GM12878 (cell line): ENCODE results near the gene BCAS4. TPM values are rescaled to one million over a fixed set of nuclear protein-coding genes. Genes with fewer than 3 reads are reported as not detected.

Source experiments
- ATF7 ChIP-seq: fragments of 450-650 bp; IDR thresholded peaks from 2 replicates; pipeline ENCODE4 v1.6.1; 2016; ENCODE audit warnings: low read depth, mild to moderate bottlenecking
- FOXK2 ChIP-seq: fragments of 450-650 bp; IDR thresholded peaks from 2 replicates; pipeline ENCODE4 v1.6.1; 2017; ENCODE audit warnings: mild to moderate bottlenecking, moderate library complexity
- HDAC6 ChIP-seq: fragments of 200-600 bp; sonication (generic); IDR thresholded peaks from one replicate; pipeline ENCODE4 v1.8.0; 2017; ENCODE audit warnings: antibody characterized with exemption; ENCODE audit not compliant: unreplicated experiment
- JUND ChIP-seq: IDR thresholded peaks from 2 replicates; pipeline ENCODE4 v1.6.1; 2012; ENCODE audit warnings: low read depth, mild to moderate bottlenecking, low read length, improper control_type of control experiment, moderate library complexity
- KAT2A ChIP-seq: conservative IDR thresholded peaks from 2 replicates; pipeline ENCODE4 v1.6.1; 2011; ENCODE audit warnings: low read depth, low read length; ENCODE audit not compliant: control insufficient read depth
- LARP7 ChIP-seq: fragments of 450-650 bp; IDR thresholded peaks from 2 replicates; pipeline ENCODE4 v1.6.1; 2017; ENCODE audit warnings: mild to moderate bottlenecking
- NFXL1 ChIP-seq: fragments of 450-650 bp; IDR thresholded peaks from 2 replicates; pipeline ENCODE4 v1.6.1; 2017; ENCODE audit warnings: antibody characterized with exemption, mild to moderate bottlenecking, borderline replicate concordance
- NFYB ChIP-seq: IDR thresholded peaks from 2 replicates; pipeline ENCODE4 v1.6.1; 2011; ENCODE audit warnings: low read depth, mild to moderate bottlenecking, low read length, improper control_type of control experiment, moderate library complexity; ENCODE audit not compliant: insufficient read depth
- NR2C2 ChIP-seq: IDR thresholded peaks from 2 replicates; pipeline ENCODE4 v1.6.1; 2011; ENCODE audit warnings: borderline replicate concordance, low read depth; ENCODE audit not compliant: control insufficient read depth, insufficient read length
- PML ChIP-seq: IDR thresholded peaks from 2 replicates; pipeline ENCODE4 v1.6.1; 2012; ENCODE audit warnings: low read length, inconsistent platforms
- POU2F2 ChIP-seq: IDR thresholded peaks from 3 replicates; pipeline ENCODE4 v1.6.1; 2011; ENCODE audit warnings: low read depth, mild to moderate bottlenecking, low read length, borderline replicate concordance
- SMAD1 ChIP-seq: fragments of 450-650 bp; IDR thresholded peaks from 2 replicates; pipeline ENCODE4 v1.6.1; 2018; ENCODE audit warnings: mild to moderate bottlenecking, low read depth; ENCODE audit not compliant: partially characterized antibody
- SPI1 ChIP-seq: IDR thresholded peaks from 2 replicates; pipeline ENCODE4 v1.6.1; 2011; ENCODE audit warnings: low read depth, mild to moderate bottlenecking, low read length, moderate library complexity, borderline replicate concordance; ENCODE audit not compliant: insufficient read depth
- STAT1 ChIP-seq: fragments of 450-650 bp; conservative IDR thresholded peaks from 2 replicates; pipeline ENCODE4 v1.6.1; 2014; ENCODE audit warnings: antibody characterized with exemption, mild to moderate bottlenecking
- STAT3 ChIP-seq: IDR thresholded peaks from 2 replicates; pipeline ENCODE4 v1.6.1; 2011; ENCODE audit warnings: low read depth, low read length, improper control_type of control experiment
- TCF12 ChIP-seq: IDR thresholded peaks from 2 replicates; pipeline ENCODE4 v1.6.1; 2011; ENCODE audit warnings: low read depth, mild to moderate bottlenecking, low read length
- WRNIP1 ChIP-seq: IDR thresholded peaks from 2 replicates; pipeline ENCODE4 v1.6.1; 2011; ENCODE audit warnings: low read depth, low read length, improper control_type of control experiment, borderline replicate concordance
- YBX1 ChIP-seq: fragments of 450-650 bp; IDR thresholded peaks from 2 replicates; pipeline ENCODE4 v1.6.1; 2016; ENCODE audit warnings: antibody characterized with exemption
- polyA plus RNA-seq, 11 experiments: library from polyadenylated mRNA; depleted of rRNA in 4 of 11; unstranded in 6 of 11; stranded (reverse) in 5 of 11; fragments of >200 nt; fragmentation: Nextera tagmentation in 4 of 11; fragmentation: Illumina TruSeq in 1 of 11; extraction: Ambion mirVana in 4 of 11; extraction: Trizol in 1 of 11; gene quantifications; 1 replicate in 1 of 11; 2 replicates in 10 of 11; pipeline versions ENCODE4 v1.2.1 to v1.2.3, GENCODE V29; 2011 to 2016; ENCODE audit warnings: inconsistent platforms in 2 of 11, missing spikeins in 2 of 11, low read depth in 1 of 11
- total RNA-seq, 4 experiments: library from RNA; depleted of rRNA in 3 of 4; stranded (reverse); fragments of >200 nt in 3 of 4; fragmentation: Illumina TruSeq in 1 of 4; extraction: Trizol in 1 of 4; gene quantifications; 2 replicates each; pipeline versions ENCODE4 v1.2.1 to v1.2.3, GENCODE V29; 2013 to 2021
- TF ChIP-seq, protein P1 (sequence below): fragments of 450-650 bp; IDR thresholded peaks from 2 replicates; pipeline ENCODE4 v1.6.1; 2017; ENCODE audit warnings: low read depth, mild to moderate bottlenecking, moderate library complexity
- TF ChIP-seq, protein P2 (sequence below), 3 experiments: IDR thresholded peaks in 2 of 3; conservative IDR thresholded peaks in 1 of 3; 2 replicates each; pipeline ENCODE4 v1.5.1; 2011; ENCODE audit warnings: low read depth in 3 of 3, low read length in 3 of 3, mild to moderate bottlenecking in 3 of 3, control low read depth in 2 of 3, moderate library complexity in 2 of 3, inconsistent platforms in 1 of 3, mixed read lengths in 1 of 3; ENCODE audit not compliant: control insufficient read depth in 2 of 3, insufficient read depth in 1 of 3; ENCODE audit errors: extremely low read depth in 1 of 3
- TF ChIP-seq, protein P3 (sequence below): IDR thresholded peaks from 2 replicates; pipeline ENCODE4 v1.6.1; 2011; ENCODE audit warnings: borderline replicate concordance, low read depth, mild to moderate bottlenecking, moderate library complexity, low read length; ENCODE audit not compliant: insufficient read depth, poor library complexity, severe bottlenecking
- TF ChIP-seq, protein P4 (sequence below): fragments of 450-650 bp; formaldehyde crosslinking; IDR thresholded peaks from 2 replicates; pipeline ENCODE4 v1.4.0; 2022; ENCODE audit warnings: mild to moderate bottlenecking, moderate library complexity

Gene BCAS4
- total and polyA plus RNA-seq, 10 of the 15 experiments (the other 5 are each of a cell fraction or from before 2014, with no cell fraction given): 14.8 to 214 (median 65.3) TPM

DNA sequence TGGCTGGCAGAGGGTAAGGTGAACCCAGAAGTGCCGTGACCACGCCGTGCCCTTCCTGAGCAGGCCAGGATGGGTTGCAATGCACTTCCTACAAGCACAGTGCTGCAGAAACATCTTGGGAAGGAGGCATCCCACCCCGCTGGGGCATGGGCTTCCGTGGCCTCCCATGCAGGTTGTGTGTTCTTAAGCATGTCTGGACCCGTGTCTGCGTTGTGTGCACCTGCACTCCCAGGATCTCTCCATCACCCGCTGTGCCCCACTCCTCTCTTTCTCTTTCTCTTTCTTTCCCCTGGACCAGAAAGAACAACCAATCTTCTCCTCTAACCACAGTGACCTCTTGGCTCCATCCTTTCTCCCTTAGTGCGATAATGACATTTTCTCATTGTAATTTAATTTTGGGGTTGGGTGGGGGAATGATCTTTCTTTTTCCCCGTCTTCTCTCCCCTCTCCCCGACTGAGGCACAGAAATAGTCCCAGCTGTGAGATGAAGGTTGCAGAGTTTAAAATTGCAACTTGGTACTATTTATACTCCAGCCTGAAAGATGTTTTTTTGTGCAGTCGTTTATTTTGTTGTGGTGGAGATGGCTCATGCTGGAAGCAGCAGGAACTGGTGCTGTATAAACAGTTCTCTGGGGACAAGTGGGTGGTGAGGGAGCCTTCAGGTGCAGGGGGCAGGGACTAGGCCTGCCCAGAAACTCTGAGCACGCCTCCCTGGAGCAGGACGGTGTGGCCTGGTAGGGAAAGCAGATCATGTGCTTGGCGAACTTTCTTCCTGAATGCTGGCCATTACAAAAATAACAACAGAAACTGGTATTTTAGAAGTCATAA is 20.5 kb downstream of the BCAS4 start (continued):
- TF ChIP-seq, protein P1, sequence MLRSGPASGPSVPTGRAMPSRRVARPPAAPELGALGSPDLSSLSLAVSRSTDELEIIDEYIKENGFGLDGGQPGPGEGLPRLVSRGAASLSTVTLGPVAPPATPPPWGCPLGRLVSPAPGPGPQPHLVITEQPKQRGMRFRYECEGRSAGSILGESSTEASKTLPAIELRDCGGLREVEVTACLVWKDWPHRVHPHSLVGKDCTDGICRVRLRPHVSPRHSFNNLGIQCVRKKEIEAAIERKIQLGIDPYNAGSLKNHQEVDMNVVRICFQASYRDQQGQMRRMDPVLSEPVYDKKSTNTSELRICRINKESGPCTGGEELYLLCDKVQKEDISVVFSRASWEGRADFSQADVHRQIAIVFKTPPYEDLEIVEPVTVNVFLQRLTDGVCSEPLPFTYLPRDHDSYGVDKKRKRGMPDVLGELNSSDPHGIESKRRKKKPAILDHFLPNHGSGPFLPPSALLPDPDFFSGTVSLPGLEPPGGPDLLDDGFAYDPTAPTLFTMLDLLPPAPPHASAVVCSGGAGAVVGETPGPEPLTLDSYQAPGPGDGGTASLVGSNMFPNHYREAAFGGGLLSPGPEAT: peak; percentile 54; the same call in 1 of the 2 replicates
- TF ChIP-seq SPI1 (peak; percentile 10; the same call in 1 of the 2 replicates), LARP7 (no peak), PML (no peak), JUND (no peak), NFXL1 (no peak), SMAD1 (no peak), WRNIP1 (no peak), NFYB (no peak), KAT2A (no peak), NR2C2 (no peak), YBX1 (no peak), STAT3 (no peak), STAT1 (no peak), ATF7 (no peak), HDAC6 (no peak), POU2F2 (0 out of 3 replicates have a peak, but pooled peaks have one; percentile 35), TCF12 (0 out of 2 replicates have a peak, but pooled peaks have one; percentile 24), FOXK2 (no peak)
- TF ChIP-seq, protein P2, sequence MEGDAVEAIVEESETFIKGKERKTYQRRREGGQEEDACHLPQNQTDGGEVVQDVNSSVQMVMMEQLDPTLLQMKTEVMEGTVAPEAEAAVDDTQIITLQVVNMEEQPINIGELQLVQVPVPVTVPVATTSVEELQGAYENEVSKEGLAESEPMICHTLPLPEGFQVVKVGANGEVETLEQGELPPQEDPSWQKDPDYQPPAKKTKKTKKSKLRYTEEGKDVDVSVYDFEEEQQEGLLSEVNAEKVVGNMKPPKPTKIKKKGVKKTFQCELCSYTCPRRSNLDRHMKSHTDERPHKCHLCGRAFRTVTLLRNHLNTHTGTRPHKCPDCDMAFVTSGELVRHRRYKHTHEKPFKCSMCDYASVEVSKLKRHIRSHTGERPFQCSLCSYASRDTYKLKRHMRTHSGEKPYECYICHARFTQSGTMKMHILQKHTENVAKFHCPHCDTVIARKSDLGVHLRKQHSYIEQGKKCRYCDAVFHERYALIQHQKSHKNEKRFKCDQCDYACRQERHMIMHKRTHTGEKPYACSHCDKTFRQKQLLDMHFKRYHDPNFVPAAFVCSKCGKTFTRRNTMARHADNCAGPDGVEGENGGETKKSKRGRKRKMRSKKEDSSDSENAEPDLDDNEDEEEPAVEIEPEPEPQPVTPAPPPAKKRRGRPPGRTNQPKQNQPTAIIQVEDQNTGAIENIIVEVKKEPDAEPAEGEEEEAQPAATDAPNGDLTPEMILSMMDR (IDR thresholded peaks at IDR 0.05 in 2 of 3, conservative IDR thresholded peaks at IDR 0.05 in 1 of 3; ENCODE audit: control insufficient read depth in 2 of 3, extremely low read depth in 1 of 3, insufficient read depth in 1 of 3, low read depth in 3 of 3, low read length in 3 of 3): no peak
- TF ChIP-seq, protein P3, sequence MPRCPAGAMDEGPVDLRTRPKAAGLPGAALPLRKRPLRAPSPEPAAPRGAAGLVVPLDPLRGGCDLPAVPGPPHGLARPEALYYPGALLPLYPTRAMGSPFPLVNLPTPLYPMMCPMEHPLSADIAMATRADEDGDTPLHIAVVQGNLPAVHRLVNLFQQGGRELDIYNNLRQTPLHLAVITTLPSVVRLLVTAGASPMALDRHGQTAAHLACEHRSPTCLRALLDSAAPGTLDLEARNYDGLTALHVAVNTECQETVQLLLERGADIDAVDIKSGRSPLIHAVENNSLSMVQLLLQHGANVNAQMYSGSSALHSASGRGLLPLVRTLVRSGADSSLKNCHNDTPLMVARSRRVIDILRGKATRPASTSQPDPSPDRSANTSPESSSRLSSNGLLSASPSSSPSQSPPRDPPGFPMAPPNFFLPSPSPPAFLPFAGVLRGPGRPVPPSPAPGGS: no peak
- TF ChIP-seq, protein P4, sequence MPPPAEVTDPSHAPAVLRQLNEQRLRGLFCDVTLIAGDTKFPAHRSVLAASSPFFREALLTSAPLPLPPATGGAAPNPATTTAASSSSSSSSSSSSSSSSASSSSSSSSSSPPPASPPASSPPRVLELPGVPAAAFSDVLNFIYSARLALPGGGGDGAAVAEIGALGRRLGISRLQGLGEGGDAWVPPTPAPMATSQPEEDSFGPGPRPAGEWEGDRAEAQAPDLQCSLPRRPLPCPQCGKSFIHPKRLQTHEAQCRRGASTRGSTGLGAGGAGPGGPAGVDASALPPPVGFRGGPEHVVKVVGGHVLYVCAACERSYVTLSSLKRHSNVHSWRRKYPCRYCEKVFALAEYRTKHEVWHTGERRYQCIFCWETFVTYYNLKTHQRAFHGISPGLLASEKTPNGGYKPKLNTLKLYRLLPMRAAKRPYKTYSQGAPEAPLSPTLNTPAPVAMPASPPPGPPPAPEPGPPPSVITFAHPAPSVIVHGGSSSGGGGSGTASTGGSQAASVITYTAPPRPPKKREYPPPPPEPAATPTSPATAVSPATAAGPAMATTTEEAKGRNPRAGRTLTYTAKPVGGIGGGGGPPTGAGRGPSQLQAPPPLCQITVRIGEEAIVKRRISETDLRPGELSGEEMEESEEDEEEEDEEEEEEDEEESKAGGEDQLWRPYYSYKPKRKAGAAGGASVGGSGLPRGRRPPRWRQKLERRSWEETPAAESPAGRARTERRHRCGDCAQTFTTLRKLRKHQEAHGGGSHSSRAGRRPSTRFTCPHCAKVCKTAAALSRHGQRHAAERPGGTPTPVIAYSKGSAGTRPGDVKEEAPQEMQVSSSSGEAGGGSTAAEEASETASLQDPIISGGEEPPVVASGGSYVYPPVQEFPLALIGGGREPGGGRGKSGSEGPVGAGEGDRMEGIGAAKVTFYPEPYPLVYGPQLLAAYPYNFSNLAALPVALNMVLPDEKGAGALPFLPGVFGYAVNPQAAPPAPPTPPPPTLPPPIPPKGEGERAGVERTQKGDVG: no peak
